ENCODE data around the gene ZNF536. TPM values are rescaled to one million over a fixed set of nuclear protein-coding genes. Genes with fewer than 3 reads are reported as not detected.

Gene ZNF536
- total and polyA plus RNA-seq, 9 of the 15 experiments (the other 6 are each of a cell fraction or from before 2014, with no cell fraction given): not detected

GRCh38 chr19:30381366-30381765 lies 9.2 kb downstream of the ZNF536 start:
- TF ChIP-seq ZNF24 (IDR thresholded peaks at IDR 0.05): no peak
- TF ChIP-seq MECOM (CRISPR knock-in tag; IDR thresholded peaks at IDR 0.05): no peak
- no peak for TF ChIP-seq IFI16 (CRISPR knock-in tag; IDR thresholded peaks at IDR 0.05)
- TF ChIP-seq E2F6 (IDR thresholded peaks at IDR 0.05; ENCODE audit: borderline replicate concordance in 1 of 2, extremely low read depth in 1 of 2, insufficient read depth in 1 of 2, insufficient read length in 1 of 2, low read depth in 1 of 2, low read length in 1 of 2, poor library complexity in 1 of 2, severe bottlenecking in 1 of 2): no peak
- no peak for TF ChIP-seq ZNF717 (CRISPR knock-in tag; IDR thresholded peaks at IDR 0.05)
- TF ChIP-seq TCFL5 (CRISPR knock-in tag; conservative IDR thresholded peaks at IDR 0.05): no peak
- CTCF ChIA-PET (ENCODE audit: low intra/inter-chr PET ratio): no interaction called here
- 0% methylated on average over 4 of the region's 4 CpGs for WGBS (ENCODE audit: insufficient coverage, low coverage, missing lambda C conversion rate)

More at GRCh38 chr19:30381366-30381765, 9.2 kb downstream of the ZNF536 start:
- in situ Hi-C loops (cut with MboI) (no loop called here), intact Hi-C loops (cut with micrococcal nuclease) (no loop called here)
- POLR2A ChIA-PET: interaction anchor here (0.6 kb wide), 1 partner anchor 63 kb away, joined by 4 read pairs; no protein-coding TSS in a partner anchor
- peaks cover 3% of the 10 kb centered on the region for H4K20me1 ChIP-seq (replicated peaks; ENCODE audit: control insufficient read depth, insufficient read depth, low read length)
- no peaks in the 10 kb centered on the region; a peak in 1 of 5 replicates for H3K27me3 ChIP-seq (ENCODE audit: control insufficient read depth in 2 of 2, insufficient read depth in 2 of 2, low read length in 2 of 2)
- H3K4me2 ChIP-seq (ENCODE audit: insufficient read depth, low read length): no peak overlapping the region
- H3K9ac ChIP-seq (ENCODE audit: insufficient read depth in 1 of 2, low read depth in 2 of 2, low read length in 2 of 2): no peak overlapping the region
- H3K36me3 ChIP-seq (ENCODE audit: control insufficient read depth, insufficient read depth, low read length): no peaks in the 10 kb centered on the region
- no peak overlapping the region for H3K27ac ChIP-seq (ENCODE audit: extremely low read depth, low read depth, low read length)
- FAIRE-seq (no peak), DNase-seq (ENCODE audit: extremely low read depth in 1 of 4, low spot score in 3 of 4) (no peak), ATAC-seq (no peak)
- no peaks in the 10 kb centered on the region for H3K79me2 ChIP-seq (ENCODE audit: control insufficient read depth, insufficient read depth, low read length)
- H2AFZ ChIP-seq (ENCODE audit: low read depth, low read length): no peak overlapping the region
- H3K9me3 ChIP-seq (replicated peaks; ENCODE audit: control insufficient read depth, insufficient read depth, low read depth, low read length): no peaks in the 10 kb centered on the region
- no peak overlapping the region for H3K4me3 ChIP-seq
- H3K4me1 ChIP-seq (replicated peaks in 1 of 2; ENCODE audit: control insufficient read depth in 2 of 2, insufficient read depth in 2 of 2, low read length in 2 of 2): no peaks in the 10 kb centered on the region
- H3K9me1 ChIP-seq (ENCODE audit: control insufficient read depth, insufficient read depth, low read length): no peaks in the 10 kb centered on the region
- no TSS peak for BruUV-seq (replicated peaks)
